ENCODE measurements around the gene FAM76B.

GRCh38 chr11:95728790-95729189, 60.8 kb downstream of the FAM76B start:
- TF ChIP-seq, protein P1, sequence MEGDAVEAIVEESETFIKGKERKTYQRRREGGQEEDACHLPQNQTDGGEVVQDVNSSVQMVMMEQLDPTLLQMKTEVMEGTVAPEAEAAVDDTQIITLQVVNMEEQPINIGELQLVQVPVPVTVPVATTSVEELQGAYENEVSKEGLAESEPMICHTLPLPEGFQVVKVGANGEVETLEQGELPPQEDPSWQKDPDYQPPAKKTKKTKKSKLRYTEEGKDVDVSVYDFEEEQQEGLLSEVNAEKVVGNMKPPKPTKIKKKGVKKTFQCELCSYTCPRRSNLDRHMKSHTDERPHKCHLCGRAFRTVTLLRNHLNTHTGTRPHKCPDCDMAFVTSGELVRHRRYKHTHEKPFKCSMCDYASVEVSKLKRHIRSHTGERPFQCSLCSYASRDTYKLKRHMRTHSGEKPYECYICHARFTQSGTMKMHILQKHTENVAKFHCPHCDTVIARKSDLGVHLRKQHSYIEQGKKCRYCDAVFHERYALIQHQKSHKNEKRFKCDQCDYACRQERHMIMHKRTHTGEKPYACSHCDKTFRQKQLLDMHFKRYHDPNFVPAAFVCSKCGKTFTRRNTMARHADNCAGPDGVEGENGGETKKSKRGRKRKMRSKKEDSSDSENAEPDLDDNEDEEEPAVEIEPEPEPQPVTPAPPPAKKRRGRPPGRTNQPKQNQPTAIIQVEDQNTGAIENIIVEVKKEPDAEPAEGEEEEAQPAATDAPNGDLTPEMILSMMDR (IDR thresholded peaks at IDR 0.05 in 4 of 5, conservative IDR thresholded peaks at IDR 0.05 in 1 of 5) = no peak
- no peak for TF ChIP-seq POLR2A (IDR thresholded peaks at IDR 0.05)

Measured in gastrocnemius medialis (tissue), 4 donors.